Psoas muscle (tissue), 8 donors: Measurements from ENCODE around the gene ARHGAP45. TPM values are rescaled to one million over a fixed set of nuclear protein-coding genes. Genes with fewer than 3 reads are reported as not detected.

ENCODE experiments used
- ATAC-seq, 4 donors: fragments of 200-7000 bp; cut with Tn5 transposase; one replicate each; pipeline ENCODE4 v1.9.1; 2020; ENCODE audit warnings: moderate library complexity in 3 of 4, mild to moderate bottlenecking in 2 of 4
- DNase-seq, 2 donors: peaks; one replicate each; pipeline ENCODE4 v3.0.0-alpha.2; 2020
- H3K27ac ChIP-seq: fragments of 200-600 bp; one replicate; pipeline ENCODE4 v1.8.0; 2022
- H3K27me3 ChIP-seq, 3 donors: fragments of 200-600 bp in 1 of 3; one replicate each; pipeline versions ENCODE4 v1.6.1 to v1.8.0; 2013 to 2022; ENCODE audit warnings: low read length in 2 of 3, mild to moderate bottlenecking in 2 of 3, moderate library complexity in 1 of 3; ENCODE audit not compliant: insufficient read depth in 3 of 3
- H3K36me3 ChIP-seq, 2 donors: fragments of 200-600 bp in 1 of 2; one replicate each; pipeline versions ENCODE4 v1.6.1 to v1.8.0; 2013 to 2022; ENCODE audit warnings: low read depth in 1 of 2, mild to moderate bottlenecking in 1 of 2, moderate library complexity in 1 of 2; ENCODE audit not compliant: insufficient read depth in 1 of 2
- H3K4me1 ChIP-seq: fragments of 200-600 bp; one replicate; pipeline ENCODE4 v1.8.0; 2022
- H3K4me3 ChIP-seq: fragments of 200-600 bp; one replicate; pipeline ENCODE4 v1.8.0; 2022; ENCODE audit warnings: mild to moderate bottlenecking
- H3K9me3 ChIP-seq: fragments of 200-600 bp; one replicate; pipeline ENCODE4 v1.8.0; 2022
- CTCF ChIP-seq: fragments of 200-600 bp; IDR thresholded peaks from one replicate; pipeline ENCODE4 v1.8.0; 2022; ENCODE audit warnings: antibody characterized with exemption
- WGBS, 3 donors: extraction: QIAGEN DNeasy Blood & Tissue Kit; methylation state at CpG; one replicate each; pipeline versions ENCODE4 v1.1.6 to v1.1.7; 2013; 5-methylcytosine and 5-hydroxymethylcytosine counted together
- intact Hi-C, 2 donors: fragments of 100-400 bp; cut with DNase I; formaldehyde crosslinking; loops; one replicate each; pipeline versions ENCODE4 v1.11.0 to v1.14.2; 2022
- polyA plus RNA-seq, 3 donors: library from polyadenylated mRNA; stranded (reverse); fragments of 200-250 nt; gene quantifications; one replicate each; pipeline ENCODE4 v1.2.3, GENCODE V29; 2013
- total RNA-seq, 4 donors: library from RNA; stranded (reverse); fragmentation: NEBNext Ultra II Directional in 2 of 4; extraction: Animal tissue kit (Norgen Biotek cat#: 25700) in 2 of 4; gene quantifications; one replicate each; pipeline versions ENCODE4 v1.2.1 to v1.2.4, GENCODE V29; 2021 to 2023
- donor health status: healthy with polysubstance abuse.
- donor health status: DM: no; HTN: no; CAD: no; lungs with moderate emphysema.
- donor health status: Bipolar disorder and iron deficiency.
- donor health status: healthy.
- donor health status: DM: yes; HTN: yes; CAD: no.
- donor health status: DM: no; HTN: no; CAD: no.
- donor health status: DM: no; HTN: no; CAD: no.
- donor health status: DM: yes; HTN: yes; CAD: no.

ARHGAP45 gene
- total and polyA plus RNA-seq, 7 donors = 1.2 to 4.0 (median 2.0) TPM

DNA sequence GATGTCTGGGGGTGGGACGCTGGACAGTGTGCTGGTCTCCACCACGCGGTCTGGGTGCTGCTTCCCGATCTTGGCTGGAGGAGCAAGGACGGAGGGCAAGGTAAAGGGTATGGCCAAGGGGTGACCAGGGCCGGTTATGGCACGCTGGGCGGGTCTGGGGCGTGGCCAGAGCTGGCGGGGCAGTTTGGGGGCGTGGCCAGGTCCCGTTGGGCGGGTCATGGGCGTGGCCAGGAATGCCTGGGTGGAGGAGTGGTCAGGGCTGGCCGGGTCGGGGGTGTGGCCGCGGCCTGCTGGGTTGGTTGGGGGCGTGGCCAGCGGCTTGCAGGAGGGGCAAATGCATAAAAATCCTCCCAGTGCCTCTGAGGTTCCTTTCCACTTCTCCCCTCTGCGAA is 56.0 kb downstream of the ARHGAP45 start:
- Histone ChIP-seq H3K4me1 (peaks cover 14% of the 10 kb centered on the region), H3K9me3 (no peaks in the 10 kb centered on the region), H3K4me3 (no peak overlapping the region), H3K36me3 (peaks cover 2 to 98% of the 10 kb centered on the region in 2 donors), H3K27me3 (no peaks in the 10 kb centered on the region), H3K27ac (no peak overlapping the region)
- ATAC-seq (peak; percentile 57 to 78 (median 70)), DNase-seq (peak; percentile 78 to 87)
- 64 to 76% (median 69%) methylated on average over 17 to 21 of the region's 21 CpGs for WGBS, 3 donors
- no peak for TF ChIP-seq CTCF
- intact Hi-C loops = no loop called here

- WGBS, 3 donors = 94 to 97% (median 94%) methylated on average over 17 to 20 of the region's 20 CpGs
- DNase-seq = peak in 1 of 2 donors; percentile 50
- Histone ChIP-seq H3K9me3 (no peaks in the 10 kb centered on the region), H3K27me3 (no peaks in the 10 kb centered on the region), H3K27ac (no peak overlapping the region), H3K4me1 (peaks cover 14% of the 10 kb centered on the region), H3K4me3 (no peak overlapping the region), H3K36me3 (peaks cover 2 to 97% of the 10 kb centered on the region in 2 donors)
- intact Hi-C loops = no loop called here
- ATAC-seq = no peak
- TF ChIP-seq CTCF = no peak
Measured at GRCh38 chr19:1123381-1123780, 56.4 kb downstream of the ARHGAP45 start.

DNA sequence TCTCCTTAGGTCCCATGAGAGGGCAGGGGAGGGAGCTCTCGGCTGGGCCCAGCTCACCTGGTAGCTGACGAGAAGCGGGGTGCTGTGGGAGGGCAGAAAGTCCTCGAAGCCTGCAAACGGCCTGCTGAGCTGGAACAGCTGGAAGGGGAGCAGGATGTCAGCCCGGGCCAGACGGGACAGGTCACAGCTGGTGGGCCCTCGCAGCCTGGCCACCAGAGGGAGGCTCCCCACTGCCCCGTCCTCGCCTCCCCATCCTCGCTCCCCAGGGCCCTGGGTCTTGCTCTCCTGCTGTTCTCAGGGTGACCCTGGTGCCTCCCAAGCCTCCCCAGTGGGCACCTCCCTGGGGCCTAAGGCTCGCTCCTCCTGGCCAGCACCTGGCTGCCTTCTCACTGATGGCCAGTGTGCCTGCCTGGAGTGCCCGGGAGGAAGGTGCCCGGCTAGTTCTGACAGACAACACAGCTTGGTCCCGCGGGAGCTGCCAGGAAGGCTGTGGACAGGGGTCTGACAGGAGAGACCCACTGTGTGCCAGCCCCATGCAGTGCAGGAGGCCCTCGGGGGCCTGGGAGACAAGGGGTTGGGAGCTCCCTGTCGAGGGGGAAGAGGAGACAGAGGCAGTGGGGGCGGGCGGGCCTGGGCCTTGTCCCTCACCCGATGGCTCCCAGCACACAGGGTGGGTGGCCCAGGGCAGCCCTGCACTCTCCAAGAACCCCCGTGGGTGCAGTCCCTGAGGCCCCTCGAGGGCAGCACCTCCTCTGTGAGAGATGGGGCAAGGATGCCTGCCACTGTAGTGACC is 57.1 kb downstream of the ARHGAP45 start:
- peaks cover 2 to 90% of the 10 kb centered on the region in 2 donors for H3K36me3 ChIP-seq
- no peak overlapping the region for H3K27ac ChIP-seq
- DNase-seq (no peak), ATAC-seq (no peak)
- no peaks in the 10 kb centered on the region for H3K27me3 ChIP-seq
- H3K9me3 ChIP-seq = no peaks in the 10 kb centered on the region
- 86 to 90% (median 90%) methylated on average over 19 to 23 of the region's 23 CpGs for WGBS, 3 donors
- intact Hi-C loops = no loop called here
- TF ChIP-seq CTCF = no peak
- H3K4me3 ChIP-seq = no peak overlapping the region
- peaks cover 14% of the 10 kb centered on the region for H3K4me1 ChIP-seq

DNA sequence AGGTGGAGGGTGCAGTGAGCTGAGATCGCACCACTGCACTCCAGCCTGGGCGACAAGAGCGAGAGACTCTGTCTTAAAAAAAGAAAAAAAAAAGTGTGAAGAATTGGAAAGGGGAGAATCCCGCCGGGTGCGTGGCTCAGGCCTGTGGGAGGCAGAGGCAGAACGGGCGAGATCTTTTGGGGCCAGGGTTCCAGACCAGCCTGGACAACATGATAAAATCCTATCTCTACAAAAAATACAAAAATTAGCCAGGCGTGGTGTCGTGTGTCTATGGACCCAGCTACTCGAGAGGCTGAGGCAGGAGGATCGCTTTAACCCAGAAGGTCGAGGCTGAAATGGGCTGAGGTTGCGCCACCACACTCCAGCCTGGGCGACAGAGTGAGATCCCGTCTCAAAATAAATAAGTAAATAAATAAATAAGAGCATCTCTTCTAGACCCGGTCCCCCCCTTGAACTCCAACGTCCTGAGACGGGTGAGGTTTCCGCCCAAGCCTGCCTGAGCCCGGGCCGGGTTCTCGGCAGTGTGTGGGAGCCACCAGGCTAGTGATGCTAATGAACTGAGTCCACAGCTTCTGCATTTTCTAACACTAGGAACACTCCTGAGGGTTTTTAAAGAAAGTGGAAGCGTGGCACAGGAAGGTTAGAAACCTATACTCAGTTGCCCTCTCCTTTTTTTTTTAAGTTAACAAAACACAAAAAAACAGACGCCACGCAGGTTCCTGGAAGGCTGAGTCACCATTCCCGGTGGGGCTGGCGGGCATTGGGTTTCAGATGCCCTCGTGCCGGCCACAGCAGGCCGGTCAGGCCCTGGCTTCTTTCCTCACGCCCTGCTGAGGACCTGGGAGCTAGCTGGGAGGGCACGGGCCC is 58.9 kb downstream of the ARHGAP45 start:
- no peaks in the 10 kb centered on the region for H3K9me3 ChIP-seq
- no peaks in the 10 kb centered on the region for H3K27me3 ChIP-seq
- WGBS, 3 donors = 77 to 85% (median 82%) methylated on average over 33 of the region's 33 CpGs
- H3K4me1 ChIP-seq = peaks cover 19% of the 10 kb centered on the region
- H3K27ac ChIP-seq = peak overlapping the region; percentile 79
- no peak for TF ChIP-seq CTCF
- peak in 1 of 2 donors; percentile 60 for DNase-seq
- H3K4me3 ChIP-seq = no peak overlapping the region
- H3K36me3 ChIP-seq = peaks cover 2 to 73% of the 10 kb centered on the region in 2 donors
- ATAC-seq = peak; percentile 53 to 77 (median 62)
- intact Hi-C loops = loop anchor here in 1 of 2 donors (5.0 kb wide), 1 partner anchor 56 kb away; no protein-coding TSS in a partner anchor
